Pons (tissue), 1 donor: ENCODE measurements around the gene MEDAG.
A peak's percentile ranks its signal among the peaks of the same experiment; 100 is the strongest.

Source experiments
- DNase-seq: peaks from one replicate; pipeline ENCODE4 v3.0.0-alpha.2; 2016; ENCODE audit warnings: low spot score

Gene MEDAG

GRCh38 chr13:30905932-30906383 lies at the start of gene MEDAG:
MEDAG (plus strand) TSS chr13:30906271; CDS start chr13:30906516, 245 bp downstream.
- no peak for DNase-seq

- no peak for DNase-seq
Observed at GRCh38 chr13:30857018-30857417, 49.1 kb upstream of the MEDAG start.

- no peak for DNase-seq
Observed at GRCh38 chr13:30857636-30858035, 48.4 kb upstream of the MEDAG start.

- DNase-seq, result no peak
Observed at GRCh38 chr13:30859326-30859725, 46.7 kb upstream of the MEDAG start.

GRCh38 chr13:30861163-30861562 lies 44.9 kb upstream of the MEDAG start:
- DNase-seq, result no peak

- no peak for DNase-seq
Observed at GRCh38 chr13:30861836-30862467, 44.1 kb upstream of the MEDAG start.

- DNase-seq, result no peak
Observed at GRCh38 chr13:30862707-30863106, 43.4 kb upstream of the MEDAG start.

GRCh38 chr13:30863231-30863630 lies 42.8 kb upstream of the MEDAG start:
- no peak for DNase-seq

GRCh38 chr13:30863796-30864195 lies 42.3 kb upstream of the MEDAG start:
- DNase-seq, result no peak

GRCh38 chr13:30864433-30865122 lies 41.5 kb upstream of the MEDAG start:
- DNase-seq, result no peak

- DNase-seq, result peak; percentile 84
Observed at GRCh38 chr13:30865123-30866049, 40.7 kb upstream of the MEDAG start.

- no peak for DNase-seq
Observed at GRCh38 chr13:30866677-30867076, 39.4 kb upstream of the MEDAG start.

GRCh38 chr13:30867089-30867669 lies 38.9 kb upstream of the MEDAG start:
- DNase-seq, result no peak

- no peak for DNase-seq
Observed at GRCh38 chr13:30868799-30869470, 37.1 kb upstream of the MEDAG start.

GRCh38 chr13:30869491-30869890 lies 36.6 kb upstream of the MEDAG start:
- DNase-seq, result no peak

- no peak for DNase-seq
Observed at GRCh38 chr13:30870049-30870884, 35.8 kb upstream of the MEDAG start.

GRCh38 chr13:30870916-30871587 lies 35.0 kb upstream of the MEDAG start:
- DNase-seq, result no peak

GRCh38 chr13:30871588-30872275 lies 34.3 kb upstream of the MEDAG start:
- DNase-seq, result no peak

- no peak for DNase-seq
Observed at GRCh38 chr13:30872276-30872594, 33.8 kb upstream of the MEDAG start.
